Trophoblast cell (in vitro differentiated cells and primary cell): ENCODE measurements around the gene CRNN.

ENCODE experiments used
- DNase-seq, 2 donors: peaks; one replicate each; pipeline ENCODE4 v3.0.0-alpha.2; 2016
- H2AFZ ChIP-seq: 2 replicates; pipeline ENCODE4 v1.6.1; 2013; ENCODE audit warnings: low read length, moderate library complexity, mild to moderate bottlenecking; ENCODE audit not compliant: insufficient read depth, poor library complexity
- H2AK5ac ChIP-seq: 2 replicates; pipeline ENCODE4 v1.6.1; 2013; ENCODE audit warnings: mild to moderate bottlenecking, low read length
- H2BK120ac ChIP-seq: 2 replicates; pipeline ENCODE4 v1.6.1; 2013; ENCODE audit warnings: low read length, mild to moderate bottlenecking, moderate library complexity; ENCODE audit not compliant: insufficient read depth, poor library complexity
- H2BK12ac ChIP-seq: 2 replicates; pipeline ENCODE4 v1.6.1; 2013; ENCODE audit warnings: mild to moderate bottlenecking, low read length, moderate library complexity
- H2BK5ac ChIP-seq: 2 replicates; pipeline ENCODE4 v1.6.1; 2013; ENCODE audit warnings: low read length, low read depth, moderate library complexity, mild to moderate bottlenecking; ENCODE audit not compliant: poor library complexity
- H3K14ac ChIP-seq: 2 replicates; pipeline ENCODE4 v1.6.1; 2013; ENCODE audit warnings: mild to moderate bottlenecking, low read length
- H3K18ac ChIP-seq: 2 replicates; pipeline ENCODE4 v1.6.1; 2013; ENCODE audit warnings: mild to moderate bottlenecking, low read length
- H3K23ac ChIP-seq: 2 replicates; pipeline ENCODE4 v1.6.1; 2013; ENCODE audit warnings: low read length
- H3K27ac ChIP-seq: 2 replicates; pipeline ENCODE4 v1.5.1; 2013; ENCODE audit warnings: low read depth, mild to moderate bottlenecking, inconsistent platforms, low read length, moderate library complexity
- H3K27me3 ChIP-seq: 2 replicates; pipeline ENCODE4 v1.6.1; 2013; ENCODE audit warnings: inconsistent platforms, mild to moderate bottlenecking, low read length, moderate library complexity; ENCODE audit not compliant: insufficient read depth
- H3K36me3 ChIP-seq, 2 experiments: 1 replicate in 1 of 2; 2 replicates in 1 of 2; pipeline ENCODE4 v1.6.1; 2013; ENCODE audit warnings: low read length in 2 of 2, mild to moderate bottlenecking in 2 of 2, moderate library complexity in 1 of 2; ENCODE audit not compliant: insufficient read depth in 2 of 2, control insufficient read depth in 1 of 2
- H3K4ac ChIP-seq: 2 replicates; pipeline ENCODE4 v1.6.1; 2013; ENCODE audit warnings: low read depth, mild to moderate bottlenecking, low read length, moderate library complexity
- H3K4me1 ChIP-seq, 2 experiments: 1 replicate in 1 of 2; 2 replicates in 1 of 2; pipeline ENCODE4 v1.6.1; 2013; ENCODE audit warnings: low read length in 2 of 2, mild to moderate bottlenecking in 2 of 2, moderate library complexity in 1 of 2; ENCODE audit not compliant: insufficient read depth in 2 of 2, control insufficient read depth in 1 of 2
- H3K4me2 ChIP-seq: 2 replicates; pipeline ENCODE4 v1.6.1; 2013; ENCODE audit warnings: inconsistent platforms, mild to moderate bottlenecking, low read length, moderate library complexity
- H3K4me3 ChIP-seq: 2 replicates; pipeline ENCODE4 v1.5.1; 2013; ENCODE audit warnings: mild to moderate bottlenecking, low read depth, low read length, inconsistent platforms
- H3K79me1 ChIP-seq: one replicate; pipeline ENCODE4 v1.6.1; 2013; ENCODE audit warnings: low read length
- H3K79me2 ChIP-seq: 2 replicates; pipeline ENCODE4 v1.6.1; 2013; ENCODE audit warnings: low read length, mild to moderate bottlenecking; ENCODE audit not compliant: control insufficient read depth, insufficient read depth, poor library complexity
- H3K9ac ChIP-seq: 2 replicates; pipeline ENCODE4 v1.6.1; 2013; ENCODE audit warnings: mild to moderate bottlenecking, low read length
- H3K9me3 ChIP-seq: 2 replicates; pipeline ENCODE4 v1.6.1; 2013; ENCODE audit warnings: low read depth, mild to moderate bottlenecking, control low read depth, inconsistent platforms, low read length; ENCODE audit not compliant: insufficient read depth
- H4K12ac ChIP-seq: 2 replicates; pipeline ENCODE4 v1.6.1; 2013; ENCODE audit warnings: low read depth, mild to moderate bottlenecking, low read length, moderate library complexity
- H4K8ac ChIP-seq: 2 replicates; pipeline ENCODE4 v1.6.1; 2013; ENCODE audit warnings: low read depth, mild to moderate bottlenecking, low read length, moderate library complexity
- H4K91ac ChIP-seq: one replicate; pipeline ENCODE4 v1.6.1; 2013; ENCODE audit warnings: low read depth, mild to moderate bottlenecking, low read length, moderate library complexity
- WGBS: extraction: QIAGEN DNeasy Blood & Tissue Kit; methylation state at CpG from one replicate; pipeline ENCODE4 v1.1.7; 2013; ENCODE audit warnings: missing lambda C conversion rate; ENCODE audit not compliant: insufficient read length, insufficient coverage; ENCODE audit errors: extremely low coverage; 5-methylcytosine and 5-hydroxymethylcytosine counted together

CRNN gene

GRCh38 chr1:152398812-152399698 is 15.0 kb downstream of the CRNN start:
- Histone ChIP-seq H3K4ac (no peak overlapping the region), H3K36me3 (no peaks in the 10 kb centered on the region), H3K4me1 (no peaks in the 10 kb centered on the region), H3K27me3 (no peaks in the 10 kb centered on the region), H3K4me3 (no peak overlapping the region), H3K79me2 (no peaks in the 10 kb centered on the region), H2BK12ac (no peak overlapping the region), H3K18ac (no peak overlapping the region), H2BK5ac (no peak overlapping the region), H3K23ac (no peak overlapping the region), H2AFZ (no peak overlapping the region), H3K9me3 (peaks cover 10% of the 10 kb centered on the region), H3K27ac (no peak overlapping the region), H3K14ac (no peak overlapping the region), H4K12ac (no peak overlapping the region), H2BK120ac (no peak overlapping the region), H2AK5ac (no peak overlapping the region), H3K79me1 (no peaks in the 10 kb centered on the region), H3K9ac (no peak overlapping the region), H3K4me2 (no peak overlapping the region), H4K91ac (no peak overlapping the region), H4K8ac (no peak overlapping the region)
- peak in 1 of 2 donors; percentile 48 for DNase-seq
- WGBS = no CpG with 5 or more reads among the region's 8 CpGs

GRCh38 chr1:152397474-152397873 is 16.6 kb downstream of the CRNN start:
- Histone ChIP-seq H3K18ac (no peak overlapping the region), H3K4me3 (no peak overlapping the region), H3K4ac (no peak overlapping the region), H4K12ac (no peak overlapping the region), H3K4me2 (no peak overlapping the region), H3K79me2 (no peaks in the 10 kb centered on the region), H3K9me3 (peaks cover 10% of the 10 kb centered on the region), H2BK5ac (no peak overlapping the region), H2BK120ac (no peak overlapping the region), H3K27me3 (no peaks in the 10 kb centered on the region), H2BK12ac (no peak overlapping the region), H2AFZ (no peak overlapping the region), H4K91ac (no peak overlapping the region), H3K27ac (no peak overlapping the region), H3K23ac (no peak overlapping the region), H3K36me3 (no peaks in the 10 kb centered on the region), H2AK5ac (no peak overlapping the region), H3K14ac (no peak overlapping the region), H3K79me1 (no peaks in the 10 kb centered on the region), H4K8ac (no peak overlapping the region), H3K9ac (no peak overlapping the region), H3K4me1 (no peaks in the 10 kb centered on the region)
- no CpG with 5 or more reads among the region's 5 CpGs for WGBS
- peak; percentile 9 to 29 for DNase-seq

- Histone ChIP-seq H3K27me3 (no peaks in the 10 kb centered on the region), H2BK120ac (no peak overlapping the region), H3K79me1 (no peaks in the 10 kb centered on the region), H3K36me3 (no peaks in the 10 kb centered on the region), H3K4me2 (no peak overlapping the region), H3K9ac (no peak overlapping the region), H3K18ac (no peak overlapping the region), H4K12ac (no peak overlapping the region), H4K8ac (no peak overlapping the region), H2AK5ac (no peak overlapping the region), H4K91ac (no peak overlapping the region), H3K4me3 (no peak overlapping the region), H3K9me3 (peaks cover 12% of the 10 kb centered on the region), H3K27ac (no peak overlapping the region), H2AFZ (no peak overlapping the region), H2BK5ac (no peak overlapping the region), H2BK12ac (no peak overlapping the region), H3K4me1 (no peaks in the 10 kb centered on the region), H3K4ac (no peak overlapping the region), H3K79me2 (no peaks in the 10 kb centered on the region), H3K14ac (no peak overlapping the region), H3K23ac (no peak overlapping the region)
- DNase-seq = no peak
- WGBS = no CpG with 5 or more reads among the region's 1 CpG
Observed at GRCh38 chr1:152394151-152394550, 19.9 kb downstream of the CRNN start.

- no CpG with 5 or more reads among the region's 2 CpGs for WGBS
- no peak overlapping the region for H2AK5ac ChIP-seq
- no peaks in the 10 kb centered on the region for H3K79me2 ChIP-seq
- H4K91ac ChIP-seq = no peak overlapping the region
- no peak overlapping the region for H3K18ac ChIP-seq
- H3K27ac ChIP-seq = no peak overlapping the region
- H3K4me1 ChIP-seq = no peaks in the 10 kb centered on the region
- H2BK120ac ChIP-seq = no peak overlapping the region
- no peak overlapping the region for H3K9ac ChIP-seq
- H3K4me3 ChIP-seq = no peak overlapping the region
- no peak overlapping the region for H3K4ac ChIP-seq
- H3K79me1 ChIP-seq = no peaks in the 10 kb centered on the region
- no peaks in the 10 kb centered on the region for H3K27me3 ChIP-seq
- no peaks in the 10 kb centered on the region for H3K36me3 ChIP-seq
- no peak overlapping the region for H3K4me2 ChIP-seq
- H2BK12ac ChIP-seq = no peak overlapping the region
- H3K9me3 ChIP-seq = peaks cover 7% of the 10 kb centered on the region
- H3K14ac ChIP-seq = no peak overlapping the region
- no peak overlapping the region for H2AFZ ChIP-seq
- DNase-seq = peak; percentile 92 to 97
- H2BK5ac ChIP-seq = no peak overlapping the region
- H3K23ac ChIP-seq = no peak overlapping the region
- no peak overlapping the region for H4K12ac ChIP-seq
- H4K8ac ChIP-seq = no peak overlapping the region
Observed at GRCh38 chr1:152392909-152393308, 21.2 kb downstream of the CRNN start.
